DOHH2 (cell line): Measurements from ENCODE around the gene RPS6KB2.

ENCODE experiments used
- CTCF ChIP-seq: fragments of 200-600 bp; sonication (generic); IDR thresholded peaks from one replicate; pipeline ENCODE4 v1.5.1; 2014; ENCODE audit warnings: antibody characterized with exemption, mild to moderate bottlenecking, low read depth, low read length; ENCODE audit not compliant: poor library complexity, severe bottlenecking
- EZH2phosphoT487 ChIP-seq: fragments of 200-600 bp; sonication (generic); IDR thresholded peaks from 2 replicates; pipeline ENCODE4 v1.6.1; 2017; ENCODE audit warnings: borderline replicate concordance, mild to moderate bottlenecking, antibody characterized with exemption, low read length, moderate library complexity, mixed read lengths

DNA sequence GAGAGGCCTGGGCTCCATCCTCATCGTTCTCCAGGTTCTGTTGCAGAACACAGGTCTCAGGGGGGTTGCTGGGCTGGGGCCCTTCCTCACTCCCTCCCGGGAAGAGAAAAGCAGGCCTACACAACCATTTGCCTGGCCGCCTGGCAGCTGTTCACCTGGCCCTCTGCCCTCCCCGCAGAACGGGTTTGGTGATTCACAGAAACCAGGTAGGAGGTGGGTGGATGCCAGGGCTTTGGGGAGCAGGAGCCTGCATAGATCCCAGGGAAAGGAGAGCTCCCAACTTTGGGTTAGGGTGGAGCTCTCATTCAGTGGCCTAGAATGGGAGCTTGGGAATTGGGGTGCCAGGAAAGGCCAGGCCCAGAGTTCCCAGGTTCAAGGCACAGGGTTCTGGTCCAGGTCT lies 39.8 kb downstream of the RPS6KB2 start:
- TF ChIP-seq CTCF, result no peak
- no peak for TF ChIP-seq EZH2phosphoT487
